BE2C (cell line): ENCODE measurements around the gene NINJ1.
A peak's percentile ranks its signal among the peaks of the same experiment; 100 is the strongest.

Source experiments
- DNase-seq: peaks from one replicate; pipeline ENCODE4 v3.0.0-alpha.2; 2020
- H3K27me3 ChIP-seq: fragments of 250-450 bp; sonication (Bioruptor Pico); 2 replicates; pipeline ENCODE4 v1.5.1; 2020; ENCODE audit warnings: mild to moderate bottlenecking
- H3K36me3 ChIP-seq: fragments of 250-450 bp; sonication (Bioruptor Pico); 2 replicates; pipeline ENCODE4 v1.5.1; 2020; ENCODE audit warnings: mild to moderate bottlenecking
- H3K4me1 ChIP-seq: fragments of 250-450 bp; sonication (Bioruptor Pico); 2 replicates; pipeline ENCODE4 v1.5.1; 2020
- H3K4me3 ChIP-seq: 2 replicates; pipeline ENCODE4 v1.5.1; 2011; ENCODE audit warnings: low read depth, low read length
- H3K9me3 ChIP-seq: fragments of 250-450 bp; sonication (Bioruptor Pico); 2 replicates; pipeline ENCODE4 v1.5.1; 2020
- TF ChIP-seq, protein P1 (sequence below): IDR thresholded peaks from 2 replicates; pipeline ENCODE4 v1.5.1; 2012; ENCODE audit warnings: mild to moderate bottlenecking, low read depth, low read length

The NINJ1 gene

GRCh38 chr9:93155716-93156474, 21.8 kb upstream of the NINJ1 start:
- no peaks in the 10 kb centered on the region for H3K9me3 ChIP-seq
- H3K36me3 ChIP-seq, result no peaks in the 10 kb centered on the region
- DNase-seq, result no peak
- TF ChIP-seq, protein P1, sequence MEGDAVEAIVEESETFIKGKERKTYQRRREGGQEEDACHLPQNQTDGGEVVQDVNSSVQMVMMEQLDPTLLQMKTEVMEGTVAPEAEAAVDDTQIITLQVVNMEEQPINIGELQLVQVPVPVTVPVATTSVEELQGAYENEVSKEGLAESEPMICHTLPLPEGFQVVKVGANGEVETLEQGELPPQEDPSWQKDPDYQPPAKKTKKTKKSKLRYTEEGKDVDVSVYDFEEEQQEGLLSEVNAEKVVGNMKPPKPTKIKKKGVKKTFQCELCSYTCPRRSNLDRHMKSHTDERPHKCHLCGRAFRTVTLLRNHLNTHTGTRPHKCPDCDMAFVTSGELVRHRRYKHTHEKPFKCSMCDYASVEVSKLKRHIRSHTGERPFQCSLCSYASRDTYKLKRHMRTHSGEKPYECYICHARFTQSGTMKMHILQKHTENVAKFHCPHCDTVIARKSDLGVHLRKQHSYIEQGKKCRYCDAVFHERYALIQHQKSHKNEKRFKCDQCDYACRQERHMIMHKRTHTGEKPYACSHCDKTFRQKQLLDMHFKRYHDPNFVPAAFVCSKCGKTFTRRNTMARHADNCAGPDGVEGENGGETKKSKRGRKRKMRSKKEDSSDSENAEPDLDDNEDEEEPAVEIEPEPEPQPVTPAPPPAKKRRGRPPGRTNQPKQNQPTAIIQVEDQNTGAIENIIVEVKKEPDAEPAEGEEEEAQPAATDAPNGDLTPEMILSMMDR, result no peak
- H3K4me3 ChIP-seq, result no peak overlapping the region
- H3K4me1 ChIP-seq, result no peaks in the 10 kb centered on the region
- no peaks in the 10 kb centered on the region for H3K27me3 ChIP-seq

DNA sequence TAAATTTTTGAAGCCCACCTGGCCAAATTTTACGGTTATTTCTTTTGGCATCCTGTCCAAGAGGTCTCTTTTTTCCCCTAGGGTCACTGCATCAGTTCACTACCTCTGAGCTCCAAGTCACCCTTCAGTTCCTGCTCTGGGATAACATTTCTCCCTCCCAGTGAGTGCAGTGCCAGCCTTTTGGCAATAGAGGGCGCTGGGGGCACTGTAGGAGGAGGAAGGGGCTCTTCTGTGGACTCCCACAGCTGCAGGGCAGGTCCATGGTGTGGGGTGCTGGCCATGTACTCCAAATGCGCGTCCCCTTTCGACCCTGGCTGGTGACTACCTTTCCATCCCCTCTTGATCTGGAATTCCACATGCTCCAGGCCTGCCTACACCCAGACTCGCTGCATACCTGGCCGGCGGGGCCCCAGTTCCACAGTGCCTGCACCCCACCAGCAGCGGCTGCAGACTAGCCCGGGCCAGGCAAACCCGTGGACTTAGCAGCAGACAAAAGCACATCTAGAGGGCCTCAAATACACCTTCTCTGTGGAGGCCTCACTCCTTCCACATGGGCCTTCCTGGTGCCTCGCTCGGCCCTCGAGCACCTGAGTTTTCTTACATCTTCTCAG, 20.3 kb upstream of the NINJ1 start:
- H3K36me3 ChIP-seq, result no peaks in the 10 kb centered on the region
- TF ChIP-seq, protein P1, result peak; percentile 85
- H3K4me3 ChIP-seq, result no peak overlapping the region
- no peaks in the 10 kb centered on the region for H3K9me3 ChIP-seq
- no peaks in the 10 kb centered on the region for H3K4me1 ChIP-seq
- peak; percentile 62 for DNase-seq
- no peaks in the 10 kb centered on the region for H3K27me3 ChIP-seq

GRCh38 chr9:93151097-93151784, 17.2 kb upstream of the NINJ1 start:
- TF ChIP-seq, protein P1, result no peak
- no peak for DNase-seq
- no peaks in the 10 kb centered on the region for H3K36me3 ChIP-seq

DNA sequence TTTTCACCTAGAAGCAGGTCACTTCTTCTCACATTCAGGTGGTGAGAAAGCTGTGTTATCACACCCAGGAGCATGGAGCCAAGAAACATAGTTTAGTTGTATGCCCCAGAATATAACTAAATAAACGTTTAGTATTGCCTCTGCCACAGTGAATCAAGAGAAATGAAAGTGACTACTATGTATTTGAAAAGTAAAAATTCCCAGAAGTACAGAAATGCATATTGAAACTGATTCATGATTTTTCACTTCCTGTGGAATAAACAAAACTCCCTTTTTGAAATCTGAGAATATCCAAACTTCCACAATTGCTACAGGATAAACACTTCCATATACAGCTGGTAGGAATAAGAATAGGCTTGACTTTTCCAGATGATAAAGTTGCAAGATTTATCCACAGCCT, 15.3 kb upstream of the NINJ1 start:
- Histone ChIP-seq H3K4me1 (no peaks in the 10 kb centered on the region; the same call in 1 of the 2 replicates), H3K27me3 (no peaks in the 10 kb centered on the region), H3K36me3 (no peaks in the 10 kb centered on the region), H3K4me3 (no peak overlapping the region), H3K9me3 (no peaks in the 10 kb centered on the region; the same call in 1 of the 2 replicates)
- TF ChIP-seq, protein P1, result no peak
- DNase-seq, result no peak

More at GRCh38 chr9:93151097-93151784, 17.2 kb upstream of the NINJ1 start:
- H3K4me1 ChIP-seq, result no peaks in the 10 kb centered on the region
- no peak overlapping the region for H3K4me3 ChIP-seq
- H3K9me3 ChIP-seq, result no peaks in the 10 kb centered on the region; the same call in 1 of the 2 replicates
- no peaks in the 10 kb centered on the region for H3K27me3 ChIP-seq

DNA sequence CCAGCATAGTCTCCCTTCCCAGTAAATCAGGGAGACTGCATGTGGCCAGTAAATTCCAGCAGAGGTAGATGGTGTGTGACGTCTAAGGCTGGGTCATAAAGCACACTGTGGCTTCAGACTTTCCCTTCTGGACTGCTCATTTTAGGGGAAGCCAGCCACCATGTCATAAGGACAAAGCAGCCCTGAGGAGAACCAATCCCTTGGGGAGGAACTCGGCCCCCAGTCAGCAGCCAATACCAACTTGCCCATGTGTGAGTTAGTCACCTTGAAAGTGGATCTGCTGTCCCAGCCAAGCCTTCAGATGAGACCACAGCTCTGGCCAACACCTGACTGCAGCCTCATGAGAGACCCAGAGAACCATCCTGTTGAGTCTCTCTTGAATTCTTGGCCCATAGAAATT, 14.7 kb upstream of the NINJ1 start:
- H3K27me3 ChIP-seq, result no peaks in the 10 kb centered on the region
- TF ChIP-seq, protein P1, result no peak
- H3K9me3 ChIP-seq, result no peaks in the 10 kb centered on the region; the same call in 1 of the 2 replicates
- no peak for DNase-seq
- H3K36me3 ChIP-seq, result no peaks in the 10 kb centered on the region
- no peak overlapping the region for H3K4me3 ChIP-seq
- no peaks in the 10 kb centered on the region; the same call in 1 of the 2 replicates for H3K4me1 ChIP-seq
